Activated CD4-positive, alpha-beta T cell treated with anti-CD3 and anti-CD28 coated beads, Interleukin-2, amount 50 U/mL, for 16 hours (primary cell): ENCODE data around the gene RSU1.
A peak's percentile ranks its signal among the peaks of the same experiment; 100 is the strongest.

Source experiments
- DNase-seq: peaks from one replicate; pipeline ENCODE4 v3.0.0-alpha.2; 2020

Gene RSU1

DNA sequence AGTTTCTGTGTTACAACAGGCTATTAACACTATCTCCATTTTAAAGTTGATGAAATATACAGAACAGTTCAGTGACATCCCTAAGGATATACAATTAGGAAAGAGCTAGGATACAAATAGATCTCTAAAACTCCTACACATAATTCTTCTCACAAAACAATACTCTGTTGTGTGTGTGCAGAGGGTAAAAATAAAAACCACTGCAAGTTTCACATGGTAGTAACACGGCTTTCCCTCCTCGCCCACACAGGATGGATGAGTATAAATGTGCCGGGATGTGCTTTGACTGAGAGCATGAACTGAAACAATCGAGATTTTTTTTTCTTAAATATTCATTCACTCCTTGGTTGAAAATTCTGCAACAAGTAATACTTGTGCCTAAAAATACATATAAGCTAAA lies 164.0 kb downstream of the RSU1 start:
- DNase-seq = peak; percentile 64

- DNase-seq = peak; percentile 21
These were observed 165.1 kb downstream of the RSU1 start for GRCh38 chr10:16652154-16652553.

GRCh38 chr10:16649757-16650156 lies 167.5 kb downstream of the RSU1 start:
- DNase-seq = no peak

DNA sequence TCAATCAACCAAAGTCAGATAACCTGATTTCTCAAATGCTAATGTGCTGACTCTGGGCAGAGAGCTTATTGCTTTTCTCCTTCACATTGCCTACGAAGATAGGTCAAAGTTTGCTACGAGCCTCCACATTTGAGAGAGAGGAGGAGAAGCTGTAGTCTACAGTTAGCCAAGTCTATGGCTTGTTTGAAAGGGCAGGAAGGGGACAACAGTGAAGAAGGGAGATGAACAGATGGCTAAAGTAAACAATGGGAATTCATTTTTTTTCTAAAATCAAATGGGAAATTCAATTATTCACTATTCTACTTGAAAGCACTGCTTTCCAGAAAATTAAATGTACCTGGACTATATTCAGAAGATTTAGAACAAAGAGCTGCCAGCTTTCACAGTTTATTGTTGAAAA lies 168.9 kb downstream of the RSU1 start:
- no peak for DNase-seq

GRCh38 chr10:16646181-16647059 lies 170.8 kb downstream of the RSU1 start:
- DNase-seq = peak; percentile 82

DNA sequence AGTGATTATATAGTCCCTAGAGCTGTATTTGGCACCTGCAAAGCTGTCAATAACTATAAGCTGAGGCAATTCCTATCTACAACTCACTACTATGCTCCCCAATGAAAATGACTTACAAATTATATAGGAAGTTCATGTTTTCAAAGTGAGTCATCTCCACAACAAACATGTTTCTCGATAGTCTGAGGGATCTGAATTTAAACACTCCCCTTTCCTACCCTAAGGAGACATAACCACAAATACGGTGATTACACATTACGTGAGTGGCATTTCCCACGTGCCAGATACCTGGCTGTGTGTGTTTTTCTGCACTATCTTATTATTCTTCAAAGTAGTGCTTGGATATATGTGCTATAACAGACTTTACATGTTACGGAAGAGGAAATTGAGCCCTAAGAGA lies 173.1 kb downstream of the RSU1 start:
- DNase-seq = peak; percentile 55

- DNase-seq = no peak
These were observed 173.7 kb downstream of the RSU1 start for GRCh38 chr10:16643502-16643901.

GRCh38 chr10:16640153-16640552 lies 177.1 kb downstream of the RSU1 start:
- DNase-seq = no peak

DNA sequence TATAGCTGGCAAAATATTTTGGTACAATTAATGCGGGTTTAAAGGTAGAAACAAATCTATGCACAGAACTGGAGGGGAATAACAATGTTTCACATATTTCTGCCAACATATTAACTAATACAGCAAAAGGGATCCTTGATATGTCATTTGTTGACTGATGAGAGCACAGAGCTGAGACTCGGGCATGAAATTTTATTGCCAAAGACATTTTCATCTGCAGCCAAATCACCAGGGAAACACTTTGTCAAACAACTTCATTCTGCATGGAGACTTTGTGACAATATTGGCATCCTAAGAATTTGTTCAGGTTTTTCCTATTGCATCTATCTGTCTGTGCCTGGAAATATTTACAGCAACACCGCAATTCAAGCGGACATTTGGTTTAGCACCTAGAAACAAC lies 177.8 kb downstream of the RSU1 start:
- no peak for DNase-seq

- DNase-seq = no peak
These were observed 184.2 kb downstream of the RSU1 start for GRCh38 chr10:16632996-16633395.

DNA sequence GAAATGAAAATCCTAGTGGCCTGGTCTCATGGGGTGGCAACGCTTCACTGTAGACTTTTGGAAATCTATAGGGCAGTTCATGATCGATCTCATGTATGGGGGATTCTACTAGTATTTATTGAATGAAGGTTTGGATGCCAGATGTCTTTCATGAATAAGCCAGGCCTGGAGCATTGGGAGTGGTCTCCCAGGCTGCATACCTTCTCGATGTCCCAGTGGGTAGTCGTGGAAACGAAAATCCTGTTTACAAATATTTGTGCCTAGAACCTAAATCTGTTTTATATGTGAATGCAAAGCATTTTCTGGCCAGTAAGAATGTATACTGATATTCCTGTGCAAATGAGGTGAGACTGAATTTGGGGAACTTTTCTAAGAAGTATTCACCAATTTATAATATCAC lies 190.5 kb downstream of the RSU1 start:
- DNase-seq = no peak

DNA sequence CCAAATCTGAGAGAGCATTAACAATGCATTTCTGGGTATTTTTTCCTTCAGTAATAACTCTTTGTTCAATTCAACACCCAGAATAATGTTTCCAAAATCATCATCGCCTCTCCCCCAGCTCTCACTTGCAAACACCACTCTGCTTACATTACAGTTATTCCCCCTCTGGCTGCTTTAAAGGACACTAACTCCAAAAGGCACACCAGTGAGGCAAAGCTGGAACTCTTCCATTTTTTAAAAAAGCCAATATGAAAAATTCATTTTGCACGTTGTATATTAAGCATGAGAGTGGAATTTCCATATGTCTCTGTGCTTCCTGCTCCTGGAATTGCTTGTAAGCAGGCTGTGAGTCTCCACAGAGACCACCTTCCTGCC lies 204.3 kb downstream of the RSU1 start:
- DNase-seq = no peak

- DNase-seq = peak; percentile 17
These were observed 204.9 kb downstream of the RSU1 start for GRCh38 chr10:16612115-16612980.

DNA sequence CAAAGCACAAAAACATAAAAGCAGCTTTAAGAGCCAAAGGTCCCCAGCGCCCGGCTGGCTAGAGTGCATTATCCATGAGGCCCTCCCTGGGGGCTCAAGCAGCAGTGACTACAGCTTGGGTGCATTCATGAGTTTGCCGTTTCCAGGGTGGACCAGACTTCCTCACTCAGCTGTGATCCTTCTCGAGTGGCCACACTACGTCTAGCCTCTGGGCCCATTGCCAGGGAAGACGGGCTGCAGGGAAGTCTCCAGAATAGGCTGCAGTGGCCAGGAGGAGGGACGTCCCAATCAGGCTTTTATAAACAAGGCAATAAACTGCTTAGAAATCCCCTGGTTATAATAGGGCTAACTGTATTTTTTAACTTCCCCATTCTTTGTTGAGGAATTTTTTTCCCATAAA lies 206.2 kb downstream of the RSU1 start:
- DNase-seq = no peak

- DNase-seq = no peak
These were observed 208.0 kb downstream of the RSU1 start for GRCh38 chr10:16609211-16609610.

- no peak for DNase-seq
These were observed 210.3 kb downstream of the RSU1 start for GRCh38 chr10:16606923-16607322.

DNA sequence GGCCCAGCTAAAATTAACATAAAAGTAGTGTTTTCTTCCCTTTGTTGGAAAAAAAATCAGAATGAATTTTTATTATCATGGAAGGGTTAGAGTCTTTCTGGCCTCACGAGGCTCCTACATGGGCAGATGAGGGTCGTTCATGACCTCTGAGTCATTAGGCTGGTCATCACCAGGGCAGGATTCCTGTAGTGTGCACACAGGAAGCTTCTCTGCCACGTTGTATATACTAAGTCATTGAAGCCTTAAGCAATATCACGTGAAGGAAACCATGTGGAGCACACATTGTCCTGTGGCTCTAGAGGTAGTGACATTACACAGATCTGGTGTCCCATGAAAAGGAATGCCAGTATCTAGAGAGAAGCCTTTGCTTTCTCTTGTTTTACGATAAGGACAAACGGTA lies 210.8 kb downstream of the RSU1 start:
- DNase-seq = no peak

- no peak for DNase-seq
These were observed 213.9 kb downstream of the RSU1 start for GRCh38 chr10:16603308-16603707.

DNA sequence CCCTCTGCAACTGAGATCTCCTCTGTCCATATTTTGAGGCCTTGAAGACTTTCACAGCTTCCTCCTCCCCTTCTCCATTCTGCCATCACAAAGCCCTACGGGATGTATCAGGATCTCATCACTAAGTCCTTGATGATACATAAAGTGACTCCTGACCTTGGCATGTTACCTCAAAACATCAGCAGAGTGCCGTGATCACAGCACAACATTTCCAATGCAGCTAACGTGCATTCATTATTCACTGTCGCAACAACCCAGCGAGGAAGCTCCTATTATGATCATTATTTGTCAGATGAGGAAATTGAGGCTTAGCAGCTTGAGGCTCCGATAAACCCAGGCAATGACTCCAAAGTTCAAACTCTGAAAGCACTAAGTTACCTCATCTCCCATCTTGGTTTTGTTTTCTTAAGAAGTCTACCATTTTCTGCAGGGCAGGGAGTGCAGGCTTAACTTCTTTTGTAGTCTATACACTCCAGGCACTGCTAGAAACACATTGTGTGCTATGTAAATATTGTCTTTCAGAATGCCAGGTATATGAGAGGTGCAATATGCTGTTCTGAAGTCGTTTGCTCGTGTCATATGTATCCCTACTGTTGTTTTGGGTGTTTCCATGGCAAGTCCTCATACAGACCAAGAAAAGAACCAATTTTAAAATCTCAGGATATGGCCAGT lies 215.0 kb downstream of the RSU1 start:
- no peak for DNase-seq

GRCh38 chr10:16599662-16600061 lies 217.6 kb downstream of the RSU1 start:
- DNase-seq = no peak

DNA sequence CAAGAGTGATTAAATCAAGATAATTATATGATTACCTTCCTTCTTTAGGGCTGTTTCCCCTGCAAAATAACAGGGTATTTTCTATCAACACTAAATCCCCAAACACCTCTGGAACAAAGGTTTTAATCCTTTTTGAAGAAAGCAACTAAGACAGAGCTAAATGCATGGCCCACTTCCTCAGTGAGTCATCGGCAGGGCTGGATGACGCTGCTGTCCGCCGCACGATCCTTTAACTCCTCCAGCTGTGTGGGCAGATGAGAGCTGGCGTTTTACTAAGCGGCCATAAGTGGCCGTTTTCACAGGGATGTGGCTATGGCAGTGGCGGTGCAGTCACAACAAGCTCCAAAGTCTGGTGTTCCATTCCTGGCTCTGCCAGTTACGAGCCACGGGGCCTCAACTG lies 219.6 kb downstream of the RSU1 start:
- DNase-seq = no peak

- no peak for DNase-seq
These were observed 224.8 kb downstream of the RSU1 start for GRCh38 chr10:16592378-16592777.

DNA sequence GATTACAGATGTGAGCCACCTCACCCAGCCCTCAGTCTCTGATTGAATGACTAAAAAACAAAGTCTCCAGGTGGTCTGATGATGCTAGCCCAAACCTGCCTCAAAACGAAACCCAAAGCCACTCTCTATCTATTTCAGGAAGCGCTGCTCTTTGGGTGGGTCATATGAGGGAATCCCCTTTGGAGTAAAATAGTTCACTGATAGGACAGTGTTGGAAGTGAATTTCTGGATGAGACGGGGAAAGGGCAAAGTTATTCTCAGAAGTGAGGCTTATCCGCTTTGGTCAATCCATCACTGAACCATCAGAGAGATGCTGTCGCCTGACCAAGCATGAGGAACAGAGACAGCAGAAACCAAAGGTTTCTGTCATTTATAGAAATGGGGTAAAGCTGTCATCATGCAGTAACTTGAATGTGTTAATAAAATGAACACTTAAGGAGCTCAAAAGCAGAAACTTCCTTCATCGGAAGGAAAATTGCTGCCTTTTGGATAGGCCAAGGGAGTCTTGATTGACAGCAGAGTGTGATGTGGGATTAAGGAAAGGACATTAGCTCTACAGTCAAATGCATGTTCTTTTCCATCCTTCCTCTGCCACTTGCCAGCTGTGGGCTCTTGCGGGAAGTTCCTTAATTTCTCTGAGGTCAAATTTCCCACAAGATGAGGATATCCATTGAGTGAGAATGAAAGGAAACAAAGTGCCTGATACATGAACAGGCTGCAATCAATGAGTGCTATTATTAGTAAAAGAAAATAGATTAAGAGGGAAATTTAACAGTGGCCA lies 230.7 kb downstream of the RSU1 start:
- DNase-seq = peak; percentile 40
